OCI-LY1 (cell line): Measurements from ENCODE around the gene BLMH.

ENCODE experiments used
- CTCF ChIP-seq: fragments of 200-600 bp; sonication (generic), shearing (Covaris generic); IDR thresholded peaks from 2 replicates; pipeline ENCODE4 v1.5.1; 2017; ENCODE audit warnings: mild to moderate bottlenecking, antibody characterized with exemption, low read length, moderate library complexity, mixed read lengths
- EZH2 ChIP-seq: fragments of 200-600 bp; sonication (generic), shearing (Covaris generic); IDR thresholded peaks from 2 replicates; pipeline ENCODE4 v1.8.0; 2017; ENCODE audit warnings: borderline replicate concordance, mixed run types, mild to moderate bottlenecking, antibody characterized with exemption, low read length, moderate library complexity, mixed read lengths

- no peak for TF ChIP-seq CTCF
- no peak for TF ChIP-seq EZH2
These were observed 4.8 kb upstream of the BLMH start for GRCh38 chr17:30296499-30297080.
